Measurements from ENCODE around the gene PARD6B.

Gene PARD6B

DNA sequence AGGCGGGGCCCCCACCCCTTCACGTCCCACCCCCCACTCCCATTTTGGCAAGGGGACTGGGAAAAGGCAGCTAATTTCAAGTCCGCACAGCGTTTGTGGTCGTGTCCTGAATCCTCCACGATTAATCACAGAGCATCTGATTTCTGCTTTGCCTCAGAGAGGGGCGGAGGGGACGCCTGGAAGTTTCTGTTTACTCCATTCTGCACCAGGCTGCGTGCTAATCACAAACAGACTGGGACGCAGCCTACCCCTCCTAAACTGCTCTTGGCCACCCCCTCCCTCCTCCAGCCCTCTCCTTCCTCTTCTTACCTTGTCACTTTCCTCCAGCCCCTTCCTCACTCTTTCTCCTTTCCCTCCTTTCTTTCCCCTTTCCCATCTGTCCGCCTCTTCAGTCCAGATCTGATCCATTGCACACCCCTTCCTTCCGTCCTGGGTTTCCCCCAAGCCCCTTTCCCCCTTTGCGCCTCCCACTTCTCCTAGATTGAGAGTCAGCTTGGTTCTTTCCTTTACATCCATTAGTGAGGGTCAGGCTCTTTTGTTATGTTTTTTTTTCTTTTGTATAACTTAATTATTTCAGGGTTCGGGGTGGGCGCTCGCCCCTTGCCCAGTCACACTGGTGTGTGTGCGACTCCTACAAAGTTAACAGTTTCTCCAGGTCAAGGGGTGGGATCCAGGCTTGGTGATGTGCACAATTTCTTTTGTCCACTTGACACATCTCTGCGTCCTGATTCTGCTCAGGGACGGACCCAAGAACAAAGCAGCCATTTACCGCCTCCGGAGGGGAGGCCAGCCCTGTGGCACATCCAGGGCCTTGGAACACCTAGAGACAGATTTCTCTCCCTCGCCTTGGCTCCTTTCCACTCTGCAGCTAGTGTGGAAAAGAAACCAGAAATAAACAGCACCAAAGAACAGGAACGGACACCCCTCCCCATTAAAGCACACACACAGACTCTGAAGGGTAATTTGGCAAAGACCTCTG, 39.5 kb upstream of the PARD6B start:
- H3K9ac ChIP-seq, result no peak overlapping the region
- H4K20me1 ChIP-seq (ENCODE audit: insufficient read depth), result no peaks in the 10 kb centered on the region
- H3K79me2 ChIP-seq (ENCODE audit: insufficient read depth, low read depth), result no peaks in the 10 kb centered on the region
- H3K27me3 ChIP-seq (ENCODE audit: insufficient read depth, low read depth), result no peaks in the 10 kb centered on the region
- H3K4me1 ChIP-seq (ENCODE audit: low read depth, poor library complexity, severe bottlenecking), result no peaks in the 10 kb centered on the region
- H3K4me2 ChIP-seq, result no peak overlapping the region
- no peak overlapping the region for H2AFZ ChIP-seq (ENCODE audit: low read depth)
- H3K36me3 ChIP-seq (ENCODE audit: insufficient read depth), result no peaks in the 10 kb centered on the region
- no peak overlapping the region for H3K27ac ChIP-seq
- TF ChIP-seq, protein P1, sequence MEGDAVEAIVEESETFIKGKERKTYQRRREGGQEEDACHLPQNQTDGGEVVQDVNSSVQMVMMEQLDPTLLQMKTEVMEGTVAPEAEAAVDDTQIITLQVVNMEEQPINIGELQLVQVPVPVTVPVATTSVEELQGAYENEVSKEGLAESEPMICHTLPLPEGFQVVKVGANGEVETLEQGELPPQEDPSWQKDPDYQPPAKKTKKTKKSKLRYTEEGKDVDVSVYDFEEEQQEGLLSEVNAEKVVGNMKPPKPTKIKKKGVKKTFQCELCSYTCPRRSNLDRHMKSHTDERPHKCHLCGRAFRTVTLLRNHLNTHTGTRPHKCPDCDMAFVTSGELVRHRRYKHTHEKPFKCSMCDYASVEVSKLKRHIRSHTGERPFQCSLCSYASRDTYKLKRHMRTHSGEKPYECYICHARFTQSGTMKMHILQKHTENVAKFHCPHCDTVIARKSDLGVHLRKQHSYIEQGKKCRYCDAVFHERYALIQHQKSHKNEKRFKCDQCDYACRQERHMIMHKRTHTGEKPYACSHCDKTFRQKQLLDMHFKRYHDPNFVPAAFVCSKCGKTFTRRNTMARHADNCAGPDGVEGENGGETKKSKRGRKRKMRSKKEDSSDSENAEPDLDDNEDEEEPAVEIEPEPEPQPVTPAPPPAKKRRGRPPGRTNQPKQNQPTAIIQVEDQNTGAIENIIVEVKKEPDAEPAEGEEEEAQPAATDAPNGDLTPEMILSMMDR (conservative IDR thresholded peaks at IDR 0.05; ENCODE audit: low read depth, low read length), result no peak
- H3K4me3 ChIP-seq (IDR thresholded peaks at IDR 0.05; ENCODE audit: insufficient read depth, low read depth, low read length), result no peak overlapping the region

DNA sequence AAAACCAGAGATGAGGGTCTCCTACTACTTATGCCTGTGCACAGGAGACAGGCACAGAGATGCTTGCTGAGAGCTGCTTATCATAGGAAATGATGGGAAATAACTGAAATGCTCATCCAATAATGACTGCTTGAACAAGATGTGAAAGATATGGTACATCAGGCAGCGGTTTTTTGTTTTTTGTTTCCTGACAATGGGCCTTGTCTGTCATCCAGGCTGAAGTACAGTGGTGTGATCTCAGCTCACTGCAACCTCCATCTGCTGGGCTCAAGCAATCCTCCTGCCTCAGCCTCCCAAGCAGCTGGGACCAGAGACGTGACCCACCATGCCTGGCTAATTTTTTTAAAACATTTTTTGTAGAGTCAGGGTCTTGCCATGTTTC, 38.8 kb upstream of the PARD6B start:
- Histone ChIP-seq H3K79me2 (ENCODE audit: insufficient read depth, low read depth) (no peaks in the 10 kb centered on the region), H3K27me3 (ENCODE audit: insufficient read depth, low read depth) (no peaks in the 10 kb centered on the region), H3K4me1 (ENCODE audit: low read depth, poor library complexity, severe bottlenecking) (no peaks in the 10 kb centered on the region), H3K36me3 (ENCODE audit: insufficient read depth) (no peaks in the 10 kb centered on the region), H2AFZ (ENCODE audit: low read depth) (no peak overlapping the region), H4K20me1 (ENCODE audit: insufficient read depth) (no peaks in the 10 kb centered on the region), H3K9ac (no peak overlapping the region), H3K4me2 (no peak overlapping the region), H3K27ac (no peak overlapping the region), H3K4me3 (IDR thresholded peaks at IDR 0.05; ENCODE audit: insufficient read depth, low read depth, low read length) (no peak overlapping the region)
- TF ChIP-seq, protein P1 (conservative IDR thresholded peaks at IDR 0.05; ENCODE audit: low read depth, low read length), result no peak

DNA sequence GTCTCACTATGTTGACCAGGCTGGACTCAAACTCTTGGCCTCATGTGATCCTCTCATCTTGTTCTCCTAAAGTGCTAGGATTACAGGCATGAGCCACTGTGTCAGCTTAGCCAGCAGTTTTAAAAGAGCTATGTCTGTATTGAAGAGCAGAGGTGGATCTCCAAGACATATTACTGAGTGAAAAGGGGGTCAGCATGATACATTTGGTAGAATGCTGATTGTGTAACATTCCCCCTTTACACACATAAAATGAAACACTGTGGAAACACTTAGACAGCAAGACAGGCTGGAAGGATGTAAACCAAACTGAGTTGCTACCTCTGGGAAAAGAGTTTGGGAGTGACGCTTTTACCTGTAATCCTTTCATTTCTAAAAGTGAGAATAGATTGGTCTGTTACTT, 38.4 kb upstream of the PARD6B start:
- H3K4me1 ChIP-seq (ENCODE audit: low read depth, poor library complexity, severe bottlenecking), result no peaks in the 10 kb centered on the region
- no peak overlapping the region for H3K27ac ChIP-seq
- TF ChIP-seq, protein P1 (conservative IDR thresholded peaks at IDR 0.05; ENCODE audit: low read depth, low read length), result no peak
- no peaks in the 10 kb centered on the region for H4K20me1 ChIP-seq (ENCODE audit: insufficient read depth)
- no peak overlapping the region for H3K9ac ChIP-seq
- H3K4me3 ChIP-seq (IDR thresholded peaks at IDR 0.05; ENCODE audit: insufficient read depth, low read depth, low read length), result no peak overlapping the region
- H3K79me2 ChIP-seq (ENCODE audit: insufficient read depth, low read depth), result no peaks in the 10 kb centered on the region
- H3K27me3 ChIP-seq (ENCODE audit: insufficient read depth, low read depth), result no peaks in the 10 kb centered on the region
- H3K4me2 ChIP-seq, result no peak overlapping the region
- no peaks in the 10 kb centered on the region for H3K36me3 ChIP-seq (ENCODE audit: insufficient read depth)
- H2AFZ ChIP-seq (ENCODE audit: low read depth), result no peak overlapping the region

DNA sequence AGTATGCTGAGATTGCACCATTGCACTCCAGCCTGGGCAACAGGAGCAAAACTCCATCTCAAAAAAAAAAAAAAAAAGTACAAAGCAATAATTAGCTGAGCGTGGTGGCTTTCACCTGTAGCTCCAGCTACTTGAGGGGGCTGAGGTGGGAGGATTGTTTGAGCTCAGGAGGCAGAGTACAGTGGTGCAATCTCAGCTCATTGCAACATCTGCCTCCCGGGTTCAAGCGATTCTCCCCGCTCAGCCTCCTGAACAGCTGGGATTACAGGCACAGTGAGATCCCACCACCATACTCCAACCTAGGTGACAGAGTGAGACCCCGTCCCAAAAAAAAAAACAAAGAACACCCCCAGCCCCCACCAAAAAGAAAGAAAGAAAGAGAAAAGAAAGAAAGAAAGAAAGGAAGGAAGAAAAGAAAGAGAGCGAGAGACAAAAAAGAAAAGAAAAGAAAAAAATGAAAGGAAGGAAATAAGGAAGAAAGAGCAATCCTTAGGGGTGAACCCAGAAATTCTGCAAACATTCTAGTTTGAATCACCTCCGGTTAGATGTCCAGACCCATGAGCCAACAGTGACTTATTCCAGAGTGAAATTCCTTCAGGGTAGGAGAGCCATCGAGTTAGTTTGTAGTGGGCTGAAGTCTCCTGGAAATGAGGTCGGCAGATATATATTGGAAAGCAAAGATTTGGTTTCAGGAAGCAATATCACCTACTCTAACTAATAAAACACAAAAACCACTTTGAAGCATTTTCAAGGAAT, 36.8 kb upstream of the PARD6B start:
- Histone ChIP-seq H3K36me3 (ENCODE audit: insufficient read depth) (no peaks in the 10 kb centered on the region), H3K9ac (no peak overlapping the region), H3K79me2 (ENCODE audit: insufficient read depth, low read depth) (no peaks in the 10 kb centered on the region), H3K4me1 (ENCODE audit: low read depth, poor library complexity, severe bottlenecking) (no peaks in the 10 kb centered on the region), H3K27ac (no peak overlapping the region), H2AFZ (ENCODE audit: low read depth) (no peak overlapping the region), H3K4me3 (IDR thresholded peaks at IDR 0.05; ENCODE audit: insufficient read depth, low read depth, low read length) (no peak overlapping the region), H3K27me3 (ENCODE audit: insufficient read depth, low read depth) (no peaks in the 10 kb centered on the region), H4K20me1 (ENCODE audit: insufficient read depth) (no peaks in the 10 kb centered on the region), H3K4me2 (no peak overlapping the region)
- TF ChIP-seq, protein P1 (conservative IDR thresholded peaks at IDR 0.05; ENCODE audit: low read depth, low read length), result no peak

Measured in KMS-11 (cell line).